Duodenal mucosa (tissue), 2 donors: ENCODE results near the gene CST2.
"Not testable (repeated sequence)": the region's sequence is repeated elsewhere in the genome, so short reads cannot be mapped to it uniquely, and the experiment has no call there.

Source experiments
- H3K27ac ChIP-seq: one replicate; pipeline ENCODE4 v1.7.0; 2013; ENCODE audit warnings: low read depth, low read length
- H3K27me3 ChIP-seq, 2 donors: one replicate each; pipeline ENCODE4 v1.7.0; 2013; ENCODE audit warnings: low read length in 2 of 2, control low read depth in 1 of 2; ENCODE audit not compliant: insufficient read depth in 2 of 2, control insufficient read depth in 1 of 2
- H3K36me3 ChIP-seq, 2 donors: one replicate each; pipeline ENCODE4 v1.7.0; 2013; ENCODE audit warnings: low read length in 2 of 2, control low read depth in 1 of 2; ENCODE audit not compliant: insufficient read depth in 2 of 2, control insufficient read depth in 1 of 2
- H3K4me1 ChIP-seq, 2 donors: one replicate each; pipeline ENCODE4 v1.7.0; 2013; ENCODE audit warnings: low read length in 2 of 2, control low read depth in 1 of 2; ENCODE audit not compliant: insufficient read depth in 2 of 2, control insufficient read depth in 1 of 2
- H3K4me3 ChIP-seq, 2 donors: one replicate each; pipeline ENCODE4 v1.7.0; 2013; ENCODE audit warnings: low read length in 2 of 2, low read depth in 1 of 2
- H3K9ac ChIP-seq, 2 donors: one replicate each; pipeline ENCODE4 v1.7.0; 2013; ENCODE audit warnings: low read length in 2 of 2, low read depth in 1 of 2
- H3K9me3 ChIP-seq, 2 donors: one replicate each; pipeline ENCODE4 v1.7.0; 2013; ENCODE audit warnings: low read length in 2 of 2, control low read depth in 1 of 2; ENCODE audit not compliant: control insufficient read depth in 1 of 2

CST2 gene

GRCh38 chr20:23811559-23811958, 15.0 kb downstream of the CST2 start:
- H3K9ac ChIP-seq, H3K36me3 ChIP-seq, H3K4me3 ChIP-seq, H3K4me1 ChIP-seq, H3K27ac ChIP-seq, H3K9me3 ChIP-seq, H3K27me3 ChIP-seq: not testable (repeated sequence)

GRCh38 chr20:23810349-23810748, 16.2 kb downstream of the CST2 start:
- not testable (repeated sequence) for H3K4me3 ChIP-seq, H3K36me3 ChIP-seq, H3K4me1 ChIP-seq, H3K27ac ChIP-seq, H3K27me3 ChIP-seq, H3K9me3 ChIP-seq, H3K9ac ChIP-seq

GRCh38 chr20:23800865-23801264, 25.7 kb downstream of the CST2 start:
- no peaks in the 10 kb centered on the region for H3K4me1 ChIP-seq
- no peak overlapping the region for H3K27ac ChIP-seq
- H3K9me3 ChIP-seq: no peaks in the 10 kb centered on the region
- no peak overlapping the region for H3K9ac ChIP-seq
- no peaks in the 10 kb centered on the region for H3K27me3 ChIP-seq
- no peak overlapping the region for H3K4me3 ChIP-seq
- H3K36me3 ChIP-seq: no peaks in the 10 kb centered on the region

GRCh38 chr20:23799216-23799847, 27.2 kb downstream of the CST2 start:
- H3K9ac ChIP-seq, H3K27me3 ChIP-seq, H3K27ac ChIP-seq, H3K36me3 ChIP-seq, H3K9me3 ChIP-seq, H3K4me1 ChIP-seq, H3K4me3 ChIP-seq: not testable (repeated sequence)

- H3K27me3 ChIP-seq: no peaks in the 10 kb centered on the region
- H3K9ac ChIP-seq: no peak overlapping the region
- H3K4me3 ChIP-seq: no peak overlapping the region
- no peaks in the 10 kb centered on the region for H3K9me3 ChIP-seq
- H3K36me3 ChIP-seq: no peaks in the 10 kb centered on the region
- no peaks in the 10 kb centered on the region for H3K4me1 ChIP-seq
- H3K27ac ChIP-seq: no peak overlapping the region
Observed at GRCh38 chr20:23795526-23795925, 31.0 kb downstream of the CST2 start.

GRCh38 chr20:23794841-23795240, 31.7 kb downstream of the CST2 start:
- Histone ChIP-seq H3K36me3 (no peaks in the 10 kb centered on the region), H3K27me3 (no peaks in the 10 kb centered on the region), H3K9ac (no peak overlapping the region), H3K4me3 (no peak overlapping the region), H3K4me1 (no peaks in the 10 kb centered on the region), H3K27ac (no peak overlapping the region), H3K9me3 (no peaks in the 10 kb centered on the region)

GRCh38 chr20:23794065-23794464, 32.5 kb downstream of the CST2 start:
- no peaks in the 10 kb centered on the region for H3K27me3 ChIP-seq
- H3K4me1 ChIP-seq: no peaks in the 10 kb centered on the region
- H3K9ac ChIP-seq: no peak overlapping the region

GRCh38 chr20:23783447-23783846, 43.1 kb downstream of the CST2 start:
- Histone ChIP-seq H3K9me3 (no peaks in the 10 kb centered on the region), H3K9ac (no peak overlapping the region), H3K36me3 (no peaks in the 10 kb centered on the region), H3K27ac (no peak overlapping the region), H3K4me1 (no peaks in the 10 kb centered on the region), H3K4me3 (no peak overlapping the region), H3K27me3 (no peaks in the 10 kb centered on the region)

More at GRCh38 chr20:23794065-23794464, 32.5 kb downstream of the CST2 start:
- no peaks in the 10 kb centered on the region for H3K9me3 ChIP-seq
- no peaks in the 10 kb centered on the region for H3K36me3 ChIP-seq
- H3K4me3 ChIP-seq: no peak overlapping the region
- no peak overlapping the region for H3K27ac ChIP-seq

GRCh38 chr20:23782366-23782983, 44.1 kb downstream of the CST2 start:
- Histone ChIP-seq H3K9me3 (no peaks in the 10 kb centered on the region), H3K9ac (no peak overlapping the region), H3K4me3 (no peak overlapping the region), H3K36me3 (no peaks in the 10 kb centered on the region), H3K27me3 (no peaks in the 10 kb centered on the region), H3K27ac (no peak overlapping the region), H3K4me1 (no peaks in the 10 kb centered on the region)

- not testable (repeated sequence) for H3K27ac ChIP-seq, H3K27me3 ChIP-seq, H3K36me3 ChIP-seq, H3K4me1 ChIP-seq, H3K4me3 ChIP-seq, H3K9ac ChIP-seq, H3K9me3 ChIP-seq
Observed at GRCh38 chr20:23778676-23779075, 47.9 kb downstream of the CST2 start.
